GM18499 (cell line): Measurements from ENCODE around the gene INS.
"Not testable (repeated sequence)": the region's sequence is repeated elsewhere in the genome, so short reads cannot be mapped to it uniquely, and the experiment has no call there.

Source experiments
- ATAC-seq: cut with Tn5 transposase; IDR thresholded peaks from one replicate; pipeline ENCODE4 v1.9.1; 2021; ENCODE audit warnings: moderate number of reproducible peaks; ENCODE audit not compliant: insufficient read depth, unreplicated experiment

Gene INS

DNA sequence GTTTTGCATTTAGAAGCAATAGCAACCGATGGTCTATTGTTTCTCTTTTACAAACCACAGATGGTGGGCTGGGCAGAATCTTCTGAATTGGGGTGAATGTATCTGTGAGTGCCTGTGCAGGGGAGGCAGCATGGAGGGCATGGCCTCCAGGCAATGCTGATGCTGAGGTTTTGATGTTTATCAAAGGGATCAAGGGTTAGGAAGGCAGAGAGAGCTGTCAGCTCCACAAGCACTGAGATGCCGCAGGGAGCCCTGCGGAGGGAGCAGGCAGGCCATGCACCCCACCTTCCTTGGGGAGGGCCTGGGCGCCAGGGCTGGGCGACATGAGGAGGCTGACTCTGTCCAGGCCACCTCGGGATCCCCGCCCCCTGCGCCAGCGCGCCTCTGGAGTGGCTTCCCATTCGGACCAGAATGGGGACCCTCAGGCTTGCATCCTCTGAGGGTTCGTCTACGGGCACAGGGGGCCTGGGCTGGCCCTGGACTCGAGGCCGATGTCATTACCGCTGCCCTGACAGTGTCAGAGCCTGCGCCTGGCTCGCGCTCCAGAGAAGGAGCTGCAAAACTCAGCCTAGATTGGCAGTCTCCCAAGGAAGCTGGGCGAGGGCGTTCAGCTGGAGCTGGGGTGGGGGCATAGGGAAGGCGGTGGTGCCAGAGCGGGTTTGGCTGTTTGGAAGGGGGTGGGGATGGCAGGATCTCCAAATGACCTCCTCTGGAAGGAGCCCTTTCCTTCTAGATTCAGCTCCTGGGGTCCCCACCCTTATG lies 24.5 kb upstream of the INS start:
- no peak for ATAC-seq

GRCh38 chr11:2182692-2183474 lies 21.9 kb upstream of the INS start:
- no peak for ATAC-seq

DNA sequence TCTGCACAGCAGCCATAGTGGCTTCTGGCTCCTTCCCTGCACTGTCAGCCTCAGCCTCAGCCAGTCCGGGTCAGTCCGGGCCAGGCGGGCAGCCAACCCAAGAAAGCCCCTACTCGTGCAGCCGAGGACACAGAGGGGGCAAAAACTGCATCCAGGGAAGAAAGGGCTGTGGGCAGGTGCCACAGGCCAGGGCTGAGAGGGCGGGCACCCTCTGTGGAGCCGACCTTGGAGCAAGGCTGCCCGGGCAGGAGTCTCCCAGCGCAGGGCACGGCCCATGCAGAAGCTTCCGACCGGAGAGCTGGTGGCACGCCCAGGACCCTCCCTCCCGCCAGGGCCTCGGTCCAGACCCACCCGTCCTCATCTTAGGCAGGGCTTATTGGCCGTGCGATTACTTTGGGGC lies 21.1 kb upstream of the INS start:
- no peak for ATAC-seq

- ATAC-seq: no peak
These were observed 19.9 kb upstream of the INS start for GRCh38 chr11:2180789-2181370.

GRCh38 chr11:2180347-2180746 lies 19.3 kb upstream of the INS start:
- ATAC-seq: no peak

DNA sequence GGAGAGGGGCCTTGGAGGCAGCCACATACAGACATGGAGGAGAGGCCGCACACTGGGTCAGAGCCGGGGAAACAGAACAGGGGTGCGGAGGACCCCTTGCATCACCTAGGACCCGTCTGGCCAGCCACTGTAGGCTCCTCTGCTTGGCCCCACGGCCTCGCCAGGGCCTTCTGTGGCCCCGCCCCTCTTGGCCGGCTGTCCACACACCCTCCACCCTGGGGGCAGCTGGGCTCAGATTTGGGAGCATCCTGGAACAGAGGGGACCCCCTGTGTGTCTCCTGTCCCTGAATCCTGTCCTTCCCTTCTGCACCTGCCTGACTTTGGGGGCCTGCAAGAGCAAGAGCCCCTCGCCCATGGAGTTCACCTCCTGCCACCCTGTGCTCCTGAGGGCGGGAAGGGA lies 18.5 kb upstream of the INS start:
- no peak for ATAC-seq

DNA sequence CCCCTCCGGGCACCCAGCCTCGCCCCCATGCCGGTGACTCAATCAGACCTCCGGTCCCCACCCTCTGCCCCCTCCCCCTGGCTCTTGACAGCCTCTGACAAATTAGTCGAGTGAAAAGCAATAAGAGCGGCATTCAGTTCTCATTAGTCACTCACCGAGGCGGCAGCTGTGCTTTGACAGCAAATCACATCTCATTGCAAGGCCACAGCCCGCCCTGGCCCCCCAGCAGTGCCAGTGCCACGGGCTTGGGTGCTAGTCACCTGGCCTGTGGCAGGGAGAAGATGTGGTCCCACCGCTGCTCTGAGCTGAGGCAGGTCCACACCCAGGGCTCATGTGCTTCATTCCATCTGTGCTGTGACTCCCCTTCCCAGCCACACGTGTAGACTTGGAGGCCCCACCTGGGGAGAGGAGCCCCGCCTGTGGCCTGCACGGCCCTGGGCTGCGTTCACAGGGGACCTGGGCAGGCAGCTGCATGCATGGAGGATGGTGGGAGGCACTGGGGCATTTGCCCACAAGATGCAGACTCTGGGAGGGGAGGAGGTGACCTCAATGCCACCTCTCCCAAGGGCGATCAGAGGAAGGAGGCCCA lies 18.0 kb upstream of the INS start:
- no peak for ATAC-seq

- ATAC-seq: not testable (repeated sequence)
These were observed 17.2 kb upstream of the INS start for GRCh38 chr11:2178055-2178773.

GRCh38 chr11:2177076-2177475 lies 16.1 kb upstream of the INS start:
- ATAC-seq: no peak

DNA sequence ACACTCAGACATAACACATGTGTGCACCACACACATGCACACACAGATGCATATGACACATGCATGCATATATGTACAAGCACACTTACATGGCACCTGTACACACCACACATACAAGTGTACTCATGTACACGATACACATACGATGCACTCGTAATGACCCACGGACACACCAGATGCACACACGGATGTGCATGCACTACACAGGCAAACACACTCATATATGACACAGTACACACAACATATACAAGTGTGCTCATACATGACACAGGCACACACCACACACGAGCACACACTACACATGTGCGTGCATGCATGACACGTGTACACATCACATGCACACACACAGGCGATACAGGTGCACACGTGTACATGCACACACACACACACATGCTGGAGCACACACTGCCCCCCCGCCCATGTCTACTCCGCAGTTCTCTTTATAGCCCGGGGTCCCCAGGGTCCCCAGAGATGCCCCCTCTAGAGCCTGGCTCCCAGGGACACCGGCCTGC lies 15.4 kb upstream of the INS start:
- no peak for ATAC-seq

DNA sequence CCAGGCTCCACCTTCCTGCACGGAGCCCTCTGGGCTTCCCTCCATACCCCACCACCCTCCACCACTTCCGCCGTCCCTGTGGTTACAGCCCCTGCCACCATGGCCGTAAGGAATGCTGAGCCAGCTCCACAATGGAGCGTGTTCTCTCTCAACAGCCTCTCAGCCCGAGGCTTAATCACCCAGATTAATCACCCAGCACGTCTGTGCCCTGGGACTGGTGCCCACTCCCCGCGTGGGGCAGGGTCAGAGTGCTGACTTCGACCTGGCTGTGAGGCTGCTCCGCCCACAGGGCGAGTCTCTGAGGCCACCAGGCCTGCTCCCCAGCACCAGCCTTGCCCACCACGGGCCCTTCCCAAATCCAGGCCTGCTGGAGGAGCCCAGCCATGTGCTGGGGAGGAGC lies 14.7 kb upstream of the INS start:
- no peak for ATAC-seq

DNA sequence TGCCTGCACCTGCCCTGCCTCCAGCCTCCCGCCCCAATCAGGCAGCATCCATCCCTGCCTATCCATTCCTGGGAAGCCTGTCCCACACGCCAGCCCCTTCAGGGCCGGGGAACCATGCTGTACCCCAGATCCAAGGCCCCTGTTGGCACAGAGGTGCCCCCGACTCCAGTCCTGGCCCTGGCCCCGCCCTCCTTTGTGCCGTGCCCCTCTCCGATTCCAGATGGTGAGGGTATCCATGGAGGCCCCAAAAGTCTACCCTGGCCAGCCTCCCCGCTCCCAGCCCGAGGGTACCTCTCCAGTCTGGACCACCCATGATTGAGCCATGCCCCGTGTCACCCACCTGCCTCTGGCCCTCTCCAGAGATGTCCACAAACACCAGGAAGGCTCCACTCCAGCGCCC lies 13.4 kb upstream of the INS start:
- ATAC-seq: no peak

GRCh38 chr11:2173761-2174160 lies 12.8 kb upstream of the INS start:
- ATAC-seq: no peak

DNA sequence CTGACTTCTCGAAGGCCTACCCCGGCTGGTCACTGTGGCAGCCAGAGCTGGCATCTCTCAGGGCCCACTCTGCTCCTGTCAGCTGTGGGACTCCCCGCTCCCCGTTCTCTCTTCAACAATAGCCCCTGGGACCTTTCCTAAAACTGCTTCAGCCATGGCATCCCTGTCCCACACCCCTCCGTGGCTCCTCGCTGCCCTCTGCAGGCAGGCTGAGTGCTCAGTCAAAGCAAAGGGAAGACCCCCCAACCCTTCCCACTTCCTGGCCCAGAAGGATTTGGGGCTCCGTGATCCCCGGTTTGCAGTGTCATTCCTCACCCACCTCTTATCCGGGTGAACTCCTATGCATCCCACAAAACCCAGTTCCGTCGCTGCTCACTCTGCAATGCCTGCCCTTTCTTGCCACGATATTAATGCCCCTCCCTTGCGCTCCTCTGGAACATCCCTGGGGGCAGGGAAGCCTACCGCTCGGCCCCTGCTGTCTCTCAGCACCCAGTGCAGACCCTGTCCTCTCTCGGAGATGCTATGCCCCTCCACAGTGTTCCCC lies 12.2 kb upstream of the INS start:
- ATAC-seq: no peak

- ATAC-seq: no peak
These were observed 11.7 kb upstream of the INS start for GRCh38 chr11:2172676-2173075.

GRCh38 chr11:2171591-2172003 lies 10.6 kb upstream of the INS start, which contains the start of gene TH:
TH (minus strand) TSS chr11:2171815; CDS start chr11:2171786, 29 bp downstream.
- no peak for ATAC-seq

DNA sequence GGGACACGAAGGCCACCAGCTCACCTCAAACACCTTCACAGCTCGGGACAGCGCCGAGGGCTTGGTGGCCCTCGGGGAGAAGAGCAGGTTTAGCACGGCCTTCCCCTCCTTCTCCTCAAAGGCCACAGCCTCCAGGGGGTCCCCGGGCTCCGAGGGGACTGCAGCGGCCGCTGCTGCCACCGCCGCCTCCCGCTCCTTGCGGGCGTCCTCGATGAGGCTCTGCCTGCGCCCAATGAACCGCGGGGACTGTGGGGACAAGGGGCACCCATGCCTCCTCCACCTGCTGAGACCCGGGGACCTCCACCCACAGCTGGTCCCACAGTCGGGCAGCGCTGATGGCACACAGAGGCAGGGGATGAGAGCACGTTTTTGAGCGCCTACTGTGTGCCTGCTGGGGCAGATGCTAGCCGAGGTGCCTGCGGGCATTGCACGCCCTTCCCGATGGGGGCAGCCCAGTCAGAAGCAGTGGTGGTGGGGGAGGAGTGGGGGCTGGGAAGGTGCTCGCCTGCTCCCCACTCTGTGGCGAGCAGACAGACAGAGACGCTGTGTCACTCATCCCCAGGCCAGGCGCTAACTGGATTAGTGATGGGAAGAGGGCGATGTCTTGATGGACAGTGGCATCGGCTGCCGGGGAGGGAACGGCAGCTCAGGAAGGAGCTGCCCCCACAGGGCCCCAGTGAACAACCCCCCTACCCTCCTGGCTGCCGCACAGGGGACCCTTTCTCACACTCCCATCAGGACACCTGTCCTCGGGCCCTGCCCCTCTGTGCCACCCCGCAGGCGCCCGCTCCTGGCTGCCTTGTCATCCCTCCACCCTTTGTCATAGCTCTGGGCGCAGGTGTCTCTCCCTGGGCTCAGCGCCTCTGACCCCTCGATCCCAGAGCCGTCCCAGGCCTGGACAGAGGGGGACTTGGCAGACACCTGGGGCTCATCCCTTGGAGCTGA lies 8.9 kb upstream of the INS start:
- no peak for ATAC-seq

DNA sequence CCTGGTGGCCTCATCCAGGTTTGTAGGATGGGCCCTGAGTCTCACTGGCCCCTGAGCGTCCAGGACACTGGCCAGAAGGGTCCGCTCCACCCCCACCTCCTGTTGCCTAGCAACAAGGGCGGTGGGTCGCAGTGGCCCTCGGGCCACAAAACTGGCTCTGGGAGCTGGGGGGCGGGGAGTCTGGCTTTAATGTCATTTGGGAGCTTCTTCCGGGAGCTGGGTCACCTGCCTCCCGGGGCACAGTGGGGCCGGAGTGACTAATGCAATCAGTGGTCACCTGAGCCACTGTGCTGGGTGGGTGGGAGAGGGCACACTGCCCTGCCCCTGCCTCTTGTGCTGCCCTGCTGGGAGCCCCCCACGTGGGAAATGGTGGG lies 8.0 kb upstream of the INS start:
- no peak for ATAC-seq
